CD14-positive monocyte (primary cell): ENCODE data around the gene VAV2. TPM values are rescaled to one million over a fixed set of nuclear protein-coding genes. Genes with fewer than 3 reads are reported as not detected.
A peak's percentile ranks its signal among the peaks of the same experiment; 100 is the strongest.

ENCODE experiments used
- DNase-seq, 3 donors: peaks; one replicate each; pipeline ENCODE4 v3.0.0-alpha.2; 2011 to 2022
- H2AFZ ChIP-seq: 2 replicates; pipeline ENCODE4 v1.6.0; 2012; ENCODE audit warnings: mild to moderate bottlenecking, low read depth, low read length, inconsistent platforms; ENCODE audit not compliant: insufficient read depth, poor library complexity, severe bottlenecking
- H3K27ac ChIP-seq, 2 donors: 1 replicate in 1 of 2; 2 replicates in 1 of 2; pipeline ENCODE4 v1.5.1; 2012 to 2013; ENCODE audit warnings: low read length in 2 of 2, control low read depth in 1 of 2, inconsistent platforms in 1 of 2, low read depth in 1 of 2, mild to moderate bottlenecking in 1 of 2
- H3K27me3 ChIP-seq, 2 donors: one replicate each; pipeline versions ENCODE4 v1.6.0 to v1.6.1; 2011 to 2013; ENCODE audit warnings: low read length in 2 of 2; ENCODE audit not compliant: control insufficient read depth in 2 of 2, insufficient read depth in 2 of 2
- H3K36me3 ChIP-seq, 2 donors: replicated peaks in 1 of 2; 1 replicate in 1 of 2; 2 replicates in 1 of 2; pipeline versions ENCODE4 v1.5.1 to v1.6.1; 2012 to 2013; ENCODE audit warnings: low read length in 2 of 2, control low read depth in 1 of 2, inconsistent platforms in 1 of 2, mild to moderate bottlenecking in 1 of 2; ENCODE audit not compliant: insufficient read depth in 2 of 2, control insufficient read depth in 1 of 2
- H3K4me1 ChIP-seq, 2 donors: 1 replicate in 1 of 2; 2 replicates in 1 of 2; pipeline versions ENCODE4 v1.5.1 to v1.6.1; 2012 to 2013; ENCODE audit warnings: low read length in 2 of 2, control low read depth in 1 of 2, inconsistent platforms in 1 of 2, mild to moderate bottlenecking in 1 of 2, moderate library complexity in 1 of 2; ENCODE audit not compliant: insufficient read depth in 2 of 2, control insufficient read depth in 1 of 2
- H3K4me2 ChIP-seq: replicated peaks from 2 replicates; pipeline ENCODE3; 2012; ENCODE audit warnings: low read length, moderate library complexity, mild to moderate bottlenecking; ENCODE audit not compliant: poor library complexity, severe bottlenecking; ENCODE audit errors: extremely low read depth
- H3K4me3 ChIP-seq, 3 experiments: fragments of 200-600 bp in 1 of 3; sonication (generic) in 1 of 3; replicated peaks in 1 of 3; 1 replicate in 2 of 3; 2 replicates in 1 of 3; pipeline ENCODE4 v1.5.1; 2011 to 2013; ENCODE audit warnings: low read length in 3 of 3, mild to moderate bottlenecking in 3 of 3, control low read depth in 2 of 3, low read depth in 2 of 3, inconsistent platforms in 1 of 3, moderate library complexity in 1 of 3
- H3K79me2 ChIP-seq: 2 replicates; pipeline ENCODE4 v1.6.0; 2012; ENCODE audit warnings: mild to moderate bottlenecking, control low read depth, inconsistent platforms, low read length, moderate library complexity; ENCODE audit not compliant: insufficient read depth
- H3K9ac ChIP-seq: 2 replicates; pipeline ENCODE4 v1.6.0; 2017; ENCODE audit warnings: low read length, mild to moderate bottlenecking; ENCODE audit not compliant: insufficient read depth, poor library complexity, severe bottlenecking
- H3K9me3 ChIP-seq, 2 donors: replicated peaks in 1 of 2; 1 replicate in 1 of 2; 2 replicates in 1 of 2; pipeline versions ENCODE4 v1.5.1 to v1.6.1; 2012 to 2013; ENCODE audit warnings: low read length in 2 of 2, control low read depth in 1 of 2; ENCODE audit not compliant: control insufficient read depth in 1 of 2, insufficient read depth in 1 of 2
- H4K20me1 ChIP-seq: 2 replicates; pipeline ENCODE4 v1.6.0; 2012; ENCODE audit warnings: mild to moderate bottlenecking, low read length, control low read depth, moderate library complexity; ENCODE audit not compliant: insufficient read depth
- H3K27ac Mint-ChIP-seq, 7 donors: one replicate each; pipeline ENCODE4 v1.8.0; 2020; ENCODE audit warnings: mild to moderate bottlenecking in 7 of 7, mixed read lengths in 7 of 7, moderate library complexity in 6 of 7, inconsistent platforms in 2 of 7
- H3K27me3 Mint-ChIP-seq, 3 donors: one replicate each; pipeline ENCODE4 v1.8.0; 2021 to 2022; ENCODE audit warnings: low read depth in 3 of 3, mild to moderate bottlenecking in 3 of 3, mixed read lengths in 3 of 3, moderate library complexity in 3 of 3, inconsistent platforms in 1 of 3
- H3K36me3 Mint-ChIP-seq, 2 donors: one replicate each; pipeline ENCODE4 v1.8.0; 2020; ENCODE audit warnings: mixed read lengths in 2 of 2, inconsistent platforms in 1 of 2, mild to moderate bottlenecking in 1 of 2
- H3K4me1 Mint-ChIP-seq: one replicate; pipeline ENCODE4 v1.8.0; 2020; ENCODE audit warnings: mild to moderate bottlenecking, mixed read lengths
- H3K4me3 Mint-ChIP-seq, 2 donors: one replicate each; pipeline ENCODE4 v1.8.0; 2020; ENCODE audit warnings: mild to moderate bottlenecking in 2 of 2, mixed read lengths in 2 of 2, moderate library complexity in 1 of 2
- H3K9me3 Mint-ChIP-seq, 7 donors: one replicate each; pipeline ENCODE4 v1.8.0; 2020 to 2022; ENCODE audit warnings: mixed read lengths in 7 of 7, mild to moderate bottlenecking in 6 of 7, moderate library complexity in 6 of 7, inconsistent platforms in 2 of 7
- CTCF ChIP-seq: fragments of 200-600 bp; IDR thresholded peaks from one replicate; pipeline ENCODE4 v1.8.0; 2022; ENCODE audit warnings: antibody characterized with exemption, mild to moderate bottlenecking
- WGBS: methylation state at CpG from one replicate; pipeline ENCODE4 v1.1.5; 2013; ENCODE audit warnings: missing lambda C conversion rate; ENCODE audit not compliant: insufficient coverage; 5-methylcytosine and 5-hydroxymethylcytosine counted together
- intact Hi-C, 2 donors: fragments of 100-400 bp; cut with micrococcal nuclease; formaldehyde crosslinking; loops; one replicate each; pipeline versions ENCODE4 v1.15.0 to v1.15.1; 2023
- polyA plus RNA-seq, 3 donors: library from polyadenylated mRNA; depleted of rRNA in 1 of 3; unstranded in 2 of 3; stranded (reverse) in 1 of 3; fragments of 300-500 nt in 2 of 3; fragments of >200 nt in 1 of 3; fragmentation: Illumina TruSeq in 2 of 3; gene quantifications; 1 replicate in 2 of 3; 2 replicates in 1 of 3; pipeline ENCODE4 v1.2.3, GENCODE V29; 2012 to 2021

Gene VAV2
- polyA plus RNA-seq, 3 donors: 2.3 to 13.6 (median 2.3) TPM

- intact Hi-C loops: no loop called here
- peaks cover 85% of the 10 kb centered on the region for H4K20me1 ChIP-seq
- no peak overlapping the region for H3K4me2 ChIP-seq
Observed at GRCh38 chr9:133910855-133911514, 81.1 kb downstream of the VAV2 start.

More at GRCh38 chr9:133910855-133911514, 81.1 kb downstream of the VAV2 start:
- 89% methylated on average over 24 of the region's 26 CpGs for WGBS
- no peaks in the 10 kb centered on the region for H3K36me3 ChIP-seq
- H3K27ac ChIP-seq: no peak overlapping the region
- TF ChIP-seq CTCF: no peak
- peaks cover 0 to 7% of the 10 kb centered on the region in 2 donors for H3K4me1 ChIP-seq
- Mint-ChIP-seq H3K27me3 (peaks cover under 1 to 3% (median 1%) of the 10 kb centered on the region in 3 donors), H3K27ac (peak overlapping the region in 1 of 7 donors; percentile 23), H3K36me3 (peaks cover 0 to 7% of the 10 kb centered on the region in 2 donors), H3K4me3 (no peak overlapping the region), H3K4me1 (peaks cover 14% of the 10 kb centered on the region), H3K9me3 (peaks cover 0 to 6% (median 0%) of the 10 kb centered on the region in 7 donors)
- no peak overlapping the region for H3K4me3 ChIP-seq
- H3K79me2 ChIP-seq: peaks cover 17% of the 10 kb centered on the region
- DNase-seq: no peak
- no peak overlapping the region for H3K9ac ChIP-seq
- no peak overlapping the region for H2AFZ ChIP-seq
- H3K9me3 ChIP-seq: peaks cover 0 to 3% of the 10 kb centered on the region in 2 donors
- H3K27me3 ChIP-seq: no peaks in the 10 kb centered on the region
